Brain microvascular endothelial cell (primary cell): ENCODE data around the gene FRAS1.
"Not testable (repeated sequence)": the region's sequence is repeated elsewhere in the genome, so short reads cannot be mapped to it uniquely, and the experiment has no call there.

ENCODE experiments used
- DNase-seq: peaks from one replicate; pipeline ENCODE4 v3.0.0-alpha.2; 2020
- H3K27ac ChIP-seq: fragments of 250-450 bp; sonication (Bioruptor Pico); 2 replicates; pipeline ENCODE4 v1.5.1; 2020; ENCODE audit warnings: mild to moderate bottlenecking, moderate library complexity
- H3K27me3 ChIP-seq: fragments of 250-450 bp; sonication (Bioruptor Pico); replicated peaks from 2 replicates; pipeline ENCODE4 v1.5.1; 2020; ENCODE audit warnings: mild to moderate bottlenecking
- H3K36me3 ChIP-seq: fragments of 250-450 bp; sonication (Bioruptor Pico); replicated peaks from 2 replicates; pipeline ENCODE4 v1.5.1; 2020; ENCODE audit warnings: mild to moderate bottlenecking
- H3K4me3 ChIP-seq: 2 replicates; pipeline ENCODE4 v1.5.1; 2011; ENCODE audit warnings: low read depth, mild to moderate bottlenecking, control low read depth, low read length, moderate library complexity
- CTCF ChIP-seq: IDR thresholded peaks from 2 replicates; pipeline ENCODE4 v1.5.1; 2011; ENCODE audit warnings: low read depth, mild to moderate bottlenecking, moderate library complexity, low read length, control low read depth, inconsistent platforms; ENCODE audit errors: missing control alignments
- in situ Hi-C: cut with HindIII; loops from 2 replicates; pipeline ENCODE4 v1.10.0; 2017; ENCODE audit warnings: low sequenced_read_pairs, low pct_ligation_motif_present

Gene FRAS1

GRCh38 chr4:78484574-78484973 lies 427.5 kb downstream of the FRAS1 start:
- no peak for TF ChIP-seq CTCF
- no peak overlapping the region for H3K4me3 ChIP-seq
- no peaks in the 10 kb centered on the region for H3K36me3 ChIP-seq
- no peak overlapping the region for H3K27ac ChIP-seq
- H3K27me3 ChIP-seq = no peaks in the 10 kb centered on the region
- DNase-seq = no peak
- in situ Hi-C loops = no loop called here

- in situ Hi-C loops = no loop called here
- H3K27ac ChIP-seq = no peak overlapping the region
- TF ChIP-seq CTCF = no peak
- H3K27me3 ChIP-seq = no peaks in the 10 kb centered on the region
- no peaks in the 10 kb centered on the region for H3K36me3 ChIP-seq
- H3K4me3 ChIP-seq = no peak overlapping the region
- DNase-seq = no peak
These were observed 436.6 kb downstream of the FRAS1 start for GRCh38 chr4:78493731-78494130.

DNA sequence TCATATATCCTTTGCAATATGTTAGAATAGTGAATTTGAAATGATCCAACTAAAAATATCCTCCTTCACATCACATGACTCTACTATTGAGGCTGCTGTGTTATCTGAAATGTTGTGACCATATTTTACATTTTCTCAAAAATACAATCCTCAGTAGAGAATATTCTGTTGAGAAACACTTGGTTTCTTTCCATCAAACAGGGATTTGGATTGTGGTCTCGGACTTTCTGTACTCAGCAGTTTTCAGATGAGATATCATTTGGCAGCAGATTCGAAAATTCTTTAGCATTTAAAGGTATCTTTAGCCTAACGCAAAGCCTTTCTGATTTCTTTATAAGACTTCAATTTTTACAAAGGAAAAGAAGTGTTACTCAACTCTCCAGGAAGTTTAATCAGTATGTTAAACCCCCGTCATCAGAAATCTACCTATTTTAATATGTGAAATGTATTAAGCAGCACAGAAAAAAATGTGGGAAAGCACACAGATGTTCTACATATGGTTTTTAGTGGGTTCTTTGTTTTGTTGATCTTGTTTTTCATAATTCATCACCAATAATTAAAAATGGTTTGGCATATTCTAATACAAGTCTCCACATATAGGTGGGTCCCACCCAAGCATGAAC lies 439.0 kb downstream of the FRAS1 start:
- in situ Hi-C loops = no loop called here
- no peak for TF ChIP-seq CTCF
- DNase-seq = no peak
- Histone ChIP-seq H3K27me3 (no peaks in the 10 kb centered on the region), H3K36me3 (no peaks in the 10 kb centered on the region), H3K4me3 (no peak overlapping the region), H3K27ac (no peak overlapping the region)

- H3K27ac ChIP-seq, in situ Hi-C loops, H3K36me3 ChIP-seq, DNase-seq, H3K4me3 ChIP-seq, H3K27me3 ChIP-seq: not testable (repeated sequence)
These were observed 449.1 kb downstream of the FRAS1 start for GRCh38 chr4:78506260-78506659.

DNA sequence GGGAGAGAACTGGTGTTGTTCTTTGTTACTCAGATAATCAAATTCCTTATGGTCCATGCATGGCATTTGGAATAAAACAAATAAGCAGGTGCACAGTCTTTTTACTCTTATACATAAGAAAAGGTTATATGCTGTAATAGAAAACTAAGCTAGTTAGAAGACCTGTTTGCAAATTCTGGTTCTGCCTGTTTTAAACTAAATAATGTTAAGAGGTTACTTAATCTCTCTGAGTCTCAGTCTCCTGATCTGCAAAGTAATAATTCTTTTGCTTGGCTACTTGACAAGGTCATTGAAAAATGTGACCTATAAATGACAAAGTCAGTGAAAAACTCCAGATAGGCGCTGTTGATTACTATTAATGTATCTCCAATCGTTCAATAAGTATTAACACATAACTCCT lies 451.9 kb downstream of the FRAS1 start:
- Histone ChIP-seq H3K36me3 (no peaks in the 10 kb centered on the region), H3K27ac (no peak overlapping the region), H3K4me3 (no peak overlapping the region), H3K27me3 (no peaks in the 10 kb centered on the region)
- no peak for DNase-seq
- in situ Hi-C loops = no loop called here
- no peak for TF ChIP-seq CTCF

DNA sequence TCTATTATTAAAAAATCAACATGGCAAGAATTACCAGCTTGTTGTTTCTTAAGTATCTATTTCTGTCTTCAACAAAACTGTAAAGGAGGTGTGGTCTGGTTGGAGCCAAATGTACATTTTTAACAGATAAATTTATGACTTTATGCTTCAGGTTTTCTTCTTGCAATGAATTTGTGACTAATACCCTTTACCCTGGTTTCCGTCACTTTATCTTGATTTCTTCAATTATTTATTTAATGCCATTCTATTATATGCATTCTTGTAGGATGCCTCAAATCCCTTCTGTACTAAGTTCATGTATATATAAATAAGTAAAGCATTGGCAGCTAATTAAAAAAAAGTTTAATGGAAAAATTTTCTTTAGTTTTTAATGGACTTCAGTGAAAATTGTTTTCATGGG lies 453.0 kb downstream of the FRAS1 start:
- no peak for DNase-seq
- Histone ChIP-seq H3K4me3 (no peak overlapping the region), H3K27ac (no peak overlapping the region), H3K27me3 (no peaks in the 10 kb centered on the region), H3K36me3 (no peaks in the 10 kb centered on the region)
- TF ChIP-seq CTCF = no peak
- in situ Hi-C loops = no loop called here
